Upper lobe of left lung (tissue), 6 donors: ENCODE results near the gene FAM110A. TPM values are rescaled to one million over a fixed set of nuclear protein-coding genes. Genes with fewer than 3 reads are reported as not detected.

ENCODE experiments used
- ATAC-seq, 2 donors: fragments of 200-7000 bp; cut with Tn5 transposase; one replicate each; pipeline ENCODE4 v1.9.1; 2022; ENCODE audit warnings: mild to moderate bottlenecking in 2 of 2, moderate library complexity in 2 of 2; ENCODE audit not compliant: low FRiP score in 2 of 2
- DNase-seq, 2 donors: peaks; one replicate each; pipeline ENCODE4 v3.0.0-alpha.2; 2019 to 2020
- H3K27ac ChIP-seq, 4 donors: fragments of 200-600 bp; sonication (generic); one replicate each; pipeline ENCODE4 v1.5.1; 2016 to 2019
- H3K27me3 ChIP-seq, 4 donors: fragments of 200-600 bp; sonication (generic); one replicate each; pipeline ENCODE4 v1.5.1; 2017 to 2019
- H3K36me3 ChIP-seq, 4 donors: fragments of 200-600 bp; sonication (generic); one replicate each; pipeline ENCODE4 v1.5.1; 2016 to 2019
- H3K4me1 ChIP-seq, 4 donors: fragments of 200-600 bp; sonication (generic); one replicate each; pipeline ENCODE4 v1.5.1; 2018 to 2019
- H3K4me3 ChIP-seq, 4 donors: fragments of 200-600 bp; sonication (generic); one replicate each; pipeline ENCODE4 v1.5.1; 2017 to 2019; ENCODE audit warnings: mild to moderate bottlenecking in 2 of 4, moderate library complexity in 1 of 4
- H3K9me3 ChIP-seq, 4 donors: fragments of 200-600 bp; sonication (generic); one replicate each; pipeline ENCODE4 v1.5.1; 2018 to 2019
- EP300 ChIP-seq, 4 donors: sonication (generic); formaldehyde crosslinking; IDR thresholded peaks; one replicate each; pipeline ENCODE4 v1.5.1; 2017; ENCODE audit warnings: antibody characterized with exemption in 4 of 4, control low read depth in 2 of 4
- POLR2A ChIP-seq, 4 donors: fragments of 450-650 bp; IDR thresholded peaks; one replicate each; pipeline ENCODE4 v1.5.1; 2016 to 2017; ENCODE audit warnings: antibody characterized with exemption in 4 of 4, mild to moderate bottlenecking in 2 of 4
- POLR2AphosphoS5 ChIP-seq, 2 donors: sonication (generic); formaldehyde crosslinking; IDR thresholded peaks; one replicate each; pipeline ENCODE4 v1.5.1; 2017; ENCODE audit warnings: antibody characterized with exemption in 2 of 2
- WGBS, 2 donors: methylation state at CpG; one replicate each; pipeline ENCODE4 v1.1.5; 2017 to 2018; 5-methylcytosine and 5-hydroxymethylcytosine counted together
- total RNA-seq, 6 donors: library from RNA; depleted of rRNA in 4 of 6; stranded (reverse); fragments of >200 nt in 4 of 6; gene quantifications; one replicate each; pipeline versions ENCODE4 v1.1.0 to v1.2.1, GENCODE V29; 2016 to 2021
- TF ChIP-seq, protein P1 (sequence below), 6 experiments: fragments of 450-650 bp in 4 of 6; fragments of 200-600 bp in 2 of 6; sonication (generic) in 2 of 6; IDR thresholded peaks; one replicate each; pipeline ENCODE4 v1.5.1; 2016 to 2019; ENCODE audit warnings: antibody characterized with exemption in 6 of 6
- donor health status: DM: no; HTN: no; CAD: no; lungs with moderate emphysema.
- donor health status: DM: no; HTN: yes; CAD: no; lungs with severe emphysema.

FAM110A gene
- total RNA-seq, 6 donors from 2014 or later, result 13.2 to 27.9 (median 19.9) TPM

DNA sequence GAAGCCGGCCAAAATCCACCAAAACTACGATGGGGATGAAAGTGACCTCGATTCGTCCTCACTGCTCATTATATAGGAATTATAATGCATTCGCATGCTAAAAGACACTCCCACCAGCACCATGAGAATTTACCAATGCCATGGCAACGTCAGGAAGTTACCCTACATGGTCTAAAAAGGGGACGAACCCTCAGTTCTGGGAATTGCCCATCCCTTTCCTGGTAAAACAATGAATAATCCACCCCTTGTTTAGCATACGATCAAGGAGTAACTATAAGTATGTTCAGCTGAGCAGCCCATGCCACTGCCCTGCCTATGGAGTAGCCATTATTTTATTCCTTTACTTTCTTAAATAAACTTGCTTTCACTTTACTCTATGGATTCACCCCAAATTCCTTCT is 20.1 kb upstream of the FAM110A start:
- no peak for TF ChIP-seq POLR2A (IDR thresholded peaks at IDR 0.05)
- TF ChIP-seq, protein P1, sequence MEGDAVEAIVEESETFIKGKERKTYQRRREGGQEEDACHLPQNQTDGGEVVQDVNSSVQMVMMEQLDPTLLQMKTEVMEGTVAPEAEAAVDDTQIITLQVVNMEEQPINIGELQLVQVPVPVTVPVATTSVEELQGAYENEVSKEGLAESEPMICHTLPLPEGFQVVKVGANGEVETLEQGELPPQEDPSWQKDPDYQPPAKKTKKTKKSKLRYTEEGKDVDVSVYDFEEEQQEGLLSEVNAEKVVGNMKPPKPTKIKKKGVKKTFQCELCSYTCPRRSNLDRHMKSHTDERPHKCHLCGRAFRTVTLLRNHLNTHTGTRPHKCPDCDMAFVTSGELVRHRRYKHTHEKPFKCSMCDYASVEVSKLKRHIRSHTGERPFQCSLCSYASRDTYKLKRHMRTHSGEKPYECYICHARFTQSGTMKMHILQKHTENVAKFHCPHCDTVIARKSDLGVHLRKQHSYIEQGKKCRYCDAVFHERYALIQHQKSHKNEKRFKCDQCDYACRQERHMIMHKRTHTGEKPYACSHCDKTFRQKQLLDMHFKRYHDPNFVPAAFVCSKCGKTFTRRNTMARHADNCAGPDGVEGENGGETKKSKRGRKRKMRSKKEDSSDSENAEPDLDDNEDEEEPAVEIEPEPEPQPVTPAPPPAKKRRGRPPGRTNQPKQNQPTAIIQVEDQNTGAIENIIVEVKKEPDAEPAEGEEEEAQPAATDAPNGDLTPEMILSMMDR (IDR thresholded peaks at IDR 0.05), result no peak
- no peak for TF ChIP-seq POLR2AphosphoS5 (IDR thresholded peaks at IDR 0.05)
- no peak for TF ChIP-seq EP300 (IDR thresholded peaks at IDR 0.05)
- Histone ChIP-seq H3K27ac (no peak overlapping the region), H3K36me3 (no peaks in the 10 kb centered on the region), H3K9me3 (no peaks in the 10 kb centered on the region), H3K4me1 (no peaks in the 10 kb centered on the region), H3K4me3 (no peak overlapping the region), H3K27me3 (no peaks in the 10 kb centered on the region)
- WGBS, 2 donors, result 57 to 64% methylated on average over 8 of the region's 8 CpGs
- DNase-seq (no peak), ATAC-seq (no peak)

DNA sequence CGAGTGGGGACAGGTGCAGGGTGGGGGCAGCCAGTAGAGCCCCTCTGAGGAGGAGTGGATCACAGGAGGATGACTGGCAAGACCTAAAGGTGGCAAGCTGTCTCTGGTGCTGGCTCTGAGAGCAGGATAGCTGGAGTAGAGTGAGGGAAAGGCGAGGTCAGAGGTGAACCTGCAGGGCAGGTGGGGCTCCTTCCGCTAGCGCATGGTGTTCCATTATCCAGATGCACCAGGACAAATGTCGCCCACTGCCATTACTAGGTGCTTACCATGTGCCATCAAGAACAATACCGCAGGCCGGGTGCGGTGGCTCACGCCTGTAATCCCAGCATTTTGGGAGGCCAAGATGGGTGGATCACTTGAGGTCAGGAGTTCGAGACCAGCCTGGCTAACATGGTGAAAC is 18.3 kb upstream of the FAM110A start:
- ATAC-seq, result no peak

DNA sequence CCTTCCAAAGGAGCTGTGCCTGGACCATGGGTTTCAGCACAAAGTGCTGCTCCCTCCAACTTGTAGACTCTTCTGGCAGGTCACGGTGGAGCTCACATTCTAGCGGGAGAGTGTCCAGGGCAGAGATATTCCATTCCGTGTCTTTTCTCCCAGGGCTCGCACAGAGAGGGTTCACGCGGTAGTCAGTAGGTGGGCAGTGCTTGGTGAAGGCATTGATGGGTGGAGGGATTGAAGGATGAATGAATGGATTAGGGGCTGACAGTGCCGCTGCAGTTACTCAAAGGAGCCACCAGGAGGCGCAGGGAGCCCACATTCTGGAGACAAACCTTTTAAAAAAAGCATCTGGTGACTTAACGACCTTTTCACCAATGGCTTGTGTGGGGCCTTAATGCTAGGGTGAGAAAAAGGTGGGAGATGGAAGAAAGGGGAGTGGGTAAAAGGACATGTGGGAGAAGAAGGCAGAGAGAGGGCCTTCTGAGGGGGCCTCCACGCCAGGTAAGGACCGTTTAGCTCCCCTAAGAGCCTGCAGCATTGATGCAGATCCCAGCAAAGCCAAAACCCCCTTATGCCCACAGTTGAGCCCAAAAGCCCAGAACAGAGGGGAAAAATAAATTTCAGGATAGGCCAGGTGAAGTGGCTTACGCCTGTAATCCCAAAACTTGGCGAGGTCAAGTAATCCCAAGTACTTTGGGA is 17.5 kb upstream of the FAM110A start:
- no peaks in the 10 kb centered on the region for H3K27me3 ChIP-seq
- no peak overlapping the region for H3K4me3 ChIP-seq
- ATAC-seq (peak in 1 of 2 donors; percentile 73), DNase-seq (peak in 1 of 2 donors; percentile 64)
- H3K36me3 ChIP-seq, result no peaks in the 10 kb centered on the region
- peaks cover 0 to 6% (median 3%) of the 10 kb centered on the region in 4 donors for H3K4me1 ChIP-seq
- 26 to 30% methylated on average over 13 of the region's 13 CpGs for WGBS, 2 donors
- TF ChIP-seq, protein P1 (IDR thresholded peaks at IDR 0.05), result peak; percentile 94 to 99 (median 96)
- no peak for TF ChIP-seq POLR2AphosphoS5 (IDR thresholded peaks at IDR 0.05)
- no peak overlapping the region for H3K27ac ChIP-seq
- H3K9me3 ChIP-seq, result no peaks in the 10 kb centered on the region

More for the DNA sequence above, 18.3 kb upstream of the FAM110A start:
- peak in 1 of 2 donors; percentile 31 for DNase-seq
- H3K4me1 ChIP-seq, result peaks cover 0 to 6% (median 2%) of the 10 kb centered on the region in 4 donors
- 80 to 88% methylated on average over 10 of the region's 10 CpGs for WGBS, 2 donors
- no peaks in the 10 kb centered on the region for H3K36me3 ChIP-seq
- no peak overlapping the region for H3K4me3 ChIP-seq
- H3K27ac ChIP-seq, result no peak overlapping the region
- TF ChIP-seq EP300 (IDR thresholded peaks at IDR 0.05) (no peak), POLR2AphosphoS5 (IDR thresholded peaks at IDR 0.05) (no peak), POLR2A (IDR thresholded peaks at IDR 0.05) (no peak)
- TF ChIP-seq, protein P1 (IDR thresholded peaks at IDR 0.05), result no peak
- no peaks in the 10 kb centered on the region for H3K27me3 ChIP-seq
- no peaks in the 10 kb centered on the region for H3K9me3 ChIP-seq

DNA sequence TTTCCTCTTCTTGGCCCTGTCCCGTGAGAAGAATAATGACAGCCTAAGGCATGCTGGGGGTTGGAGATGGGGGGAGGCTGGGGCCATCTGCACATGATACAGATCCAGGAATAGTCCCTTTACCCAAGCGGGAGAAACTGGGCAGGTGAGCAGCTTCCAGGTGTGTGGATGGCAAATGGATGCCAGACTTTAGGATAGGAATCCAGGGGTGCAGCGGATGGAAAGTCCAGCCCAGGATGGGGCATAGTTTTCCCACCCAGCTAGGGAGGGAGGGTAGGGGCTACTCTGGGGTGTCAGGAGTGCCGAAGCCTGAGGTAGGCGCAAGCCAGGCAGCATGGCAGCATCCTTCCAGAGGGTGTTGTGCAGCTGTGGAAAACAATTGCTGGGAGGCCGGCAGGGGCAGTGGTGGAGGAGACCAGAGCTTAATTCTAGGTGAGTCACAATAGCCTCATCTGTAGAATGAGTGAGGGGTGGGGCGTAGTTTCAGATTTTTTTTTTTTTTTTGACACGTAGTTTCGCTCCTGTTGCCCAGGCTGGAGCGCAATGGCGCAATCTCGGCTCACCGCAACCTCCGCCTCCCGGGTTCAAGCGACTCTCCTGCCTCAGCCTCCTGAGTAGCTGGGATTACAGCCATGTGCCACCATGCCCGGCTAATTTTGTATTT is 15.4 kb upstream of the FAM110A start:
- peak in 1 of 2 donors; percentile 25 for ATAC-seq
- peak in 1 of 2 donors; percentile 42 for DNase-seq
- no peak overlapping the region for H3K27ac ChIP-seq
- H3K4me3 ChIP-seq, result no peak overlapping the region
- H3K4me1 ChIP-seq, result peaks cover 0 to 11% (median 5%) of the 10 kb centered on the region in 4 donors
- H3K36me3 ChIP-seq, result no peaks in the 10 kb centered on the region
- TF ChIP-seq, protein P1 (IDR thresholded peaks at IDR 0.05), result no peak
- no peak for TF ChIP-seq POLR2AphosphoS5 (IDR thresholded peaks at IDR 0.05)
- TF ChIP-seq EP300 (IDR thresholded peaks at IDR 0.05), result no peak
- no peak for TF ChIP-seq POLR2A (IDR thresholded peaks at IDR 0.05)
- H3K9me3 ChIP-seq, result no peaks in the 10 kb centered on the region
- 85% methylated on average over 17 of the region's 17 CpGs for WGBS, 2 donors
- no peaks in the 10 kb centered on the region for H3K27me3 ChIP-seq
